SKM-1 (cell line): Measurements from ENCODE around the gene HLA-B.
"Not testable (repeated sequence)": the region's sequence is repeated elsewhere in the genome, so short reads cannot be mapped to it uniquely, and the experiment has no call there.

Source experiments
- DNase-seq: peaks from one replicate; lab custom pipeline; 2025; ENCODE audit not compliant: unreplicated experiment; lab: John Stamatoyannopoulos, UW

HLA-B gene

GRCh38 chr6:31385041-31385440 is 28.1 kb upstream of the HLA-B start:
- DNase-seq, result no peak

GRCh38 chr6:31383149-31383548 is 26.2 kb upstream of the HLA-B start:
- no peak for DNase-seq

- no peak for DNase-seq
Observed at GRCh38 chr6:31381666-31382065, 24.7 kb upstream of the HLA-B start.

- DNase-seq, result no peak
Observed at GRCh38 chr6:31379850-31380249, 22.9 kb upstream of the HLA-B start.

- DNase-seq, result no peak
Observed at GRCh38 chr6:31378721-31379103, 21.7 kb upstream of the HLA-B start.

- no peak for DNase-seq
Observed at GRCh38 chr6:31378062-31378720, 21.2 kb upstream of the HLA-B start.

GRCh38 chr6:31377029-31377428 is 20.1 kb upstream of the HLA-B start:
- no peak for DNase-seq

- DNase-seq, result no peak
Observed at GRCh38 chr6:31375699-31376098, 18.7 kb upstream of the HLA-B start.

GRCh38 chr6:31374118-31374517 is 17.1 kb upstream of the HLA-B start:
- not testable (repeated sequence) for DNase-seq

GRCh38 chr6:31368461-31368860 is 11.5 kb upstream of the HLA-B start:
- no peak for DNase-seq

- peak; percentile 83 for DNase-seq
Observed at GRCh38 chr6:31366693-31367470, 9.9 kb upstream of the HLA-B start.

GRCh38 chr6:31365864-31366263 is 8.9 kb upstream of the HLA-B start:
- no peak for DNase-seq

GRCh38 chr6:31363811-31364210 is 6.8 kb upstream of the HLA-B start:
- no peak for DNase-seq

- no peak for DNase-seq
Observed at GRCh38 chr6:31362751-31363150, 5.8 kb upstream of the HLA-B start.

GRCh38 chr6:31359581-31359980 is 2.6 kb upstream of the HLA-B start:
- DNase-seq, result no peak

GRCh38 chr6:31358302-31358701 is 1.3 kb upstream of the HLA-B start:
- no peak for DNase-seq

- no peak for DNase-seq
Observed at GRCh38 chr6:31357886-31358285, 907 bp upstream of the HLA-B start.

GRCh38 chr6:31356216-31356945 is 598 bp downstream of the HLA-B start:
- no peak for DNase-seq

GRCh38 chr6:31355583-31355948 is 1.4 kb downstream of the HLA-B start:
- no peak for DNase-seq

- DNase-seq, result no peak
Observed at GRCh38 chr6:31354864-31355582, 2.0 kb downstream of the HLA-B start.

- no peak for DNase-seq
Observed at GRCh38 chr6:31354158-31354863, 2.7 kb downstream of the HLA-B start.
